ENCODE results near the gene NFKBIA.
A peak's percentile ranks its signal among the peaks of the same experiment; 100 is the strongest.
"Not testable (repeated sequence)": the region's sequence is repeated elsewhere in the genome, so short reads cannot be mapped to it uniquely, and the experiment has no call there.

Gene NFKBIA

DNA sequence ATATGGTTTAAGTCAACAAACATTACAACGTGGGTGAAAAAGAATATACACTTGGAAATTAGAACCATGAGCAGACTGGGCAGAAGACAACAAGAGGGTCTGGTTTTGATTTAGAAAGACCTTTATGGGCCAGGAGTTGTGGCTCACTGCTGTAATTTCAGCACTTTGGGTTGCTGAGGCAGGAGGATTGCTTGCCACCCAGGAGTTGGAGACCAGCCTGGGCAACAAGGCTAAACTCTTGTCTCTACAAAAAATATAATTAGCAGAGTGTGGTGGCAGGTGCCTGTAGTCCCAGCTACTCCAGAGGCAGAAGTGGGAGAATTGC is 2.7 kb upstream of the NFKBIA start:
- DNase-seq: no peak

DNA sequence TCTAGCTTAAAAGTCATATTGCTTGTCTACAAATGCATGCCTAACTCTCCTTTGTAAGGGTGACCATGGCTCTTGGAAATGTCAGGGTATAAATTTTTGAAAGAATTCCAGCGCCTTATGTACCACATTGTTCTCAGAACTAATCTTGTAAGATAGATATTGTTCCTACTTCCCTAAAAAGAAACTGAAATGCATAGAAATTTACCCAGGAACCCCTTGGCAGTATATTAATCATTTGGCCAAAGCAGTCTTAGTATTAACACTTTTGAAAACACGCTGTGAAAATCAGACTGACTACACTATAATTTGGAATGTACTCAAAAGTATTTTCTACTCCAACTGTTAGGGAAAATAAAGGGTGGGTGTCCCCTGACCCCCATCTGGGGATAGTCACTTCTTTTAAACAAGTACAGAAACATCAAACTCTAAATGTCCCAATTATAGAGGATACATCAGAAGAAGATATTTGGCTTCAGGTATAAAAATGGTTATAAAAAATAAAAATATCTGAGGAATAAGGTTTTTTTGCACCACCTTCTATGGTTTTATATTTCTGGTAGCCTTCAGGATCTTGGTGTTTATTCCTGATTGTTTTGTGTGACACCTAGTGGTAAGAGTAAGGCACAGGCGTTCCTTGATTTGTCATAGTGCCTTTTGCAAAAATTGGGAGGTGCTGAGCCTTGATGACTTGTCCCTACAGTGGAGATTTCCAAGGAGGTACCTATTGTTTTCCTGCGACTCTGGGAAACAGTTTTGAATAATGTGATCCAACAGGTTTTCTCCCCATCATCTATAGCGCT is 2.2 kb upstream of the NFKBIA start:
- no peak for DNase-seq

DNA sequence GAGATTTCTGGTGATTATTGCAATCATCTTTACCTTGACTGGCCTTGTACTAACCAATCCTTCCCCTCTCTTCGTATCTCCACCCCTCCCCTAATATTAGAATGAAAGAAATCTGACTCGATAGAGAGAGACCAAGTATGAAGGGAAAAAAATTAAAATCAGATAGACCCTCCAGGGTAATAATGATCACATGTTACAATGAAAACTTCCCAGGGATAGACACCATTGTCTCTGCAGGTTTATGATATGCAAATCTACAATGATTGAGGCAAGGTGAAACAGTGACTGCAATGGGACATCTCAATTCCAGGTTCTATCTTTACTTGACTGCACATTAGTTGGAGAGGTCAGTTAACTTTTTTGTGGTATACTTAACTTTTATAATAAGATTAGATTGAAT is 1.5 kb upstream of the NFKBIA start:
- DNase-seq: no peak

DNA sequence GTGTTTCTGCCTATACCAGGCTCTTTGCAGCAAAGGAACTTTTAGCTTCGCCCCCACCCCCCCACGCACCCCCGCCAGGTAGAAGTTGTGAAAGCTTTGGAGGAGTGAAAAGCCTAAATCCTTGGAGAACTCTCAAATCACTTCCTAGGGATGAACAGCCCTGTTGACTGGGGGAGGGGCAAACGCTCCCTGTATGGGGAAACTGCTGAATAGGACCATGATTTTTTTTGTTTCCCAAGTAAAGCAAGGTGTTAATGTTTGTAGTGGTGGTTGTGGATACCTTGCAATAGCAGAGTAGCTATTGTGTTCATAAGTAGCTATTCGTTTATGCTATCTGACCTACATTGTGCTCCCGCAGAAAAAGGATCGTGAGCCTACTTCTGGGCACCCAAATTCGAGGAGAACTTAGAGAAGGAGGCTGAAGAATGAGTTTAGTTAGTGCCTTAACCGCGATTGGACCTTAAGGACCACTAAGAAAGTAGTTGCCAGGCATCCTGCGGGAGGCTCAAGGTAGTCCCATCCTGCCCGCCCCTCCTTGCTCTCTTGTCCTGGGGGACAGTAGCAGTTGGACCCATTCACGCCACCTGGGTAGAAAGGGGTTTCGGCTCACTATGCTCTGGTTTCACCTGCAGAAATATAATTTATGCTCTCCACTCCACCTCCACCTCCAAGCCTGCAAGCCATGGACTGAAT is 901 bp upstream of the NFKBIA start:
- DNase-seq: no peak

DNA sequence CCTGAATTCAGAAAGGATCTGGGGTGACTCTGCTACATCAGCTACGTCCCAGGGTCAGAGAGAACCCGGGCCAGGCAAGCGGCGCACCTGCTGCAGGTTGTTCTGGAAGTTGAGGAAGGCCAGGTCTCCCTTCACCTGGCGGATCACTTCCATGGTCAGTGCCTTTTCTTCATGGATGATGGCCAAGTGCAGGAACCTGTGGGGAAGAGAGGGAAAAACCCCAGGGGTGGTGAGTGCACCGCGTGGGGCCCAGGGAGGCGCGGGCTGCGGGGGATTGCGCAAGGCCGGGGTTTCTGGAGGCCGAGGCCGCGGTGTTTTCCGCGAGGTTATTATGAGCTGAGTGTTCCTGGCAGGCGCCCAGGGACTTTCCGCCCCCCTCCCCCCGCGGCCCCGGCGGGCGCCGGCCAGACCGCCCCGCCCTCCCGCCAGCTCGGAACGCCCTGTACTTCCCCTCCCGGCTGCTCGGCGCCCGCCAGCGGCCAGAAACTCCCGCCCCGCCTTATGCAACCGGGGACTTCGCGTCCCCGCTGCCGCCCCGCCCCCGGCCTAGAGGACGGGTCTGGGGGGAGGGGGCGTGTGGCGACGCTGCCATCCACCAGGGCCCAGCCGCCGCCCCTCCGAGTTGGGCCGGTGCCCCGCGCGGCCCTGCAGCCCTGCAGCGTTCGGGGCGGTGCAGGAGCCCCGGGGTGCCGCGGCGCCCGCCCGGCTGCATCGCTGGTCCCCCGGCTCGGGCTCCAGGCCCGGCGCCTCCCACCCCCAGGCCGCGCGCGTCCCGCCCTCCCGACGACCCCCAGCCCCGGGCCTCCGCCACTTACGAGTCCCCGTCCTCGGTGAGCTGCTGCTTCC is 723 bp downstream of the NFKBIA start:
- peak; percentile 97 for DNase-seq

DNA sequence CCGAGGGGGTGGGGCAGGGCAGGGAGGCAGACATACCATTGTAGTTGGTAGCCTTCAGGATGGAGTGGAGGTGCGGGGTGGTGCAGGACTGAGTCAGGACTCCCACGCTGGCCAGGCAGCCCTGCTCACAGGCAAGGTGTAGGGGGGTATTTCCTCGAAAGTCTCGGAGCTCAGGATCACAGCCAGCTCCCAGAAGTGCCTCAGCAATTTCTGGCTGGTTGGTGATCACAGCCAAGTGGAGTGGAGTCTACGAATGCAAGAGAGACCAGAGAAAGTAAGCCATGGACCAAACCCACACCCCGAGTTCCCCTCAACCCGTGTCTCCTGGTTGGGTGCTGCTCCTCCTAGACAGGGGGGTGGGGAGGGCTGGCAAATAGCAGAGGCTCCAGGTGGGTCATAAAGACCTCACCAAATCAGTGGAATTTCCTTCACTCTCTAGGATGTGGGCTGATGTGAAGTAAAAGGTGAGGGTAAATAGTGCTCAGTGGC is 1.4 kb downstream of the NFKBIA start:
- peak; percentile 68 for DNase-seq

GRCh38 chr14:35402323-35403113 is 2.0 kb downstream of the NFKBIA start:
- DNase-seq: peak; percentile 62

DNA sequence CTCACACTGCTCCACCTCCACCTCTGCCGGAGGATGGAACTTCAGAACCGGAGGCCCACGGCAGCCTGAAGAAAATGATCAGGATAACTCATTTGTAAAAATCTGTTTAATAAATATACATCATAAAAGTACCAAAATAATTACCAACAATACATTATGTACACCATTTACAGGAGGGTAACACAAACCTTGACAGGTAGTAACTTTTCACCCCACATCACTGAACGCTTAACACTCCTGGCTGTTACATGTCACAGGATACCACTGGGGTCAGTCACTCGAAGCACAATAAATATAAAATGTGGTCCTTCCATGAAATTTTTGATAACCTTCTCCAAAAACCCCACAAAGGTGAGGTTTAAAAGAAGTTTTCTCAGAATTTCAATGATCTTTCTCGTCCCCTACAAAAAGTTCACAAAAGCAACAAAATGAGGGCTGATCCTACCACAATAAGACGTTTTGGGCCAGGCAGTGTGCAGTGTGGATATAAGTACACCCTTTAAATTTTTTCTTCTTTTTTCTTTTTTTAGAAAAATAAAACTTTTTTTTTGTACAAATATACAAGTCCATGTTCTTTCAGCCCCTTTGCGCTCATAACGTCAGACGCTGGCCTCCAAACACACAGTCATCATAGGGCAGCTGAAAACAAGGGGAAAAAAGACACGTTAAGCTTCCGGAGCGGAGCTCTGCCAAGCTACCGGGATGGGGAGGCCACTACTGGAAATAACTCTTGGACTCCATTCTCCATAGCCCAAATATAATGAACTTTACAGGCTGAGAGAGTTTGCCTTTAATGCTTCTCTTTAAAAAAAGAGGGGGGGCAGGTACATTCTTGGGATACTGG is 2.9 kb downstream of the NFKBIA start:
- no peak for DNase-seq

GRCh38 chr14:35400648-35401421 is 3.7 kb downstream of the NFKBIA start:
- DNase-seq: peak; percentile 77

DNA sequence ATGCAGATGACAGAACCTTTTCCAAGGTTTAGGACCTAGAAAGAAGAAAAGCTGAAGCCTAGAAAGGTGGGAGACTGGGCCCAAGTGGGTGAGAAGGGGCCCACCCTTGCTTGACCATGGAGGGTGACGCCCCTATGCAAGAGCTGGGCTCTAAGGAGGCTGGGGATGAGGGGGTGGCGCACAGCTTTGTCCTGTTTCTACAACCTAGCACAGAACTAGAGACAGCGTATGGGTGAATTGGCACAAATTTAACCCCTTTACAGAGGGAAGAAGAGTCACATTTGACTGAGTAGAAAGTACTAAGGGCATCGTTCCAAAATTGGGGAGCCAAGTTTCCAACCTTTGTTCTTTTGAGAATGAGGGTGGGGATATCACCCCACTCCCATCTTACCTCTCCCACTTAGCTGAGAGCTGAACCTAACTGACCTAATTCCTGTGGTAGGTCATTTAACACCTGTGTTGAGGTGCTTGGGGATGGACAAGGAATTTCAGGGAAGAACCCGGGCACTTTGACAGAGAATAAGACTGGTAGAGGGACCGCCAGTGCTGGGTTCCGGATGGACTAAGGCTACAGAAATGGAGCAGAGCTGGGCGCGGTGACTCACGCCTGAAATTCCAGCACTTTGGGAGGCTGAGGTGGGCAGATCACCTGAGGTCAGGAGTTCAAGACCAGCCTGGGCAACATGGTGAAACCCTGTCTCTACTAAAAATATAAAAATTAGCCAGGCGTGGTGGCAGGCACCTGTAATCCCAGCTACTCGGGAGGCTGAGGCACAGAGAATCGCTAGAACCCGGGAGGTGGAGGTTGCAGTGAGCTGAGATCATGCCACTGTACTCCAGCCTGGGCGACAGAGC is 5.2 kb downstream of the NFKBIA start:
- DNase-seq: no peak

DNA sequence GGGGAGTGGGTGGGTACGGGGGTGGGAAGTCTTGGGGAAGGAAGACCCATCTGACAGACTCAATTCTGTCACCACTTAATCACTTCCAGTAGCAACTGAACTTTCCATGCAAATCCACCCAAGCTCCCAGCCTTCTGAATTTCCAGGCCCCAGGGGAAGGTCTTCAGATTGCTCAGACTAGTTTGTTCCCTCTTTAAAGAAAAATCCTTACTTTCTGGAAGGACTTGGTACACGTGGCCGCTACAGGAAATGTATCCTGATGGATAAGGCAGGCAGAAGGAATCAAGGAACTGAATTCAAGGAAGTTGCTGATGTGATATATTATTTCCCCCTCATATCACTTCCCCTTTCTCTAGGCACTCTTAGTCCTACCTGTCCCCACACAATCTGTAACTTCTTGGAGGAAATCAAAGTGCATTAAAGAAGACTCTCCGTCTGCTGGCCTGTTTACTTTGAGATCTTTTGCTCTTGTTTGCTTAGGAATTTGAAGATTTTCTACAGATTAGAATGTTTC is 6.4 kb downstream of the NFKBIA start:
- DNase-seq: no peak

DNA sequence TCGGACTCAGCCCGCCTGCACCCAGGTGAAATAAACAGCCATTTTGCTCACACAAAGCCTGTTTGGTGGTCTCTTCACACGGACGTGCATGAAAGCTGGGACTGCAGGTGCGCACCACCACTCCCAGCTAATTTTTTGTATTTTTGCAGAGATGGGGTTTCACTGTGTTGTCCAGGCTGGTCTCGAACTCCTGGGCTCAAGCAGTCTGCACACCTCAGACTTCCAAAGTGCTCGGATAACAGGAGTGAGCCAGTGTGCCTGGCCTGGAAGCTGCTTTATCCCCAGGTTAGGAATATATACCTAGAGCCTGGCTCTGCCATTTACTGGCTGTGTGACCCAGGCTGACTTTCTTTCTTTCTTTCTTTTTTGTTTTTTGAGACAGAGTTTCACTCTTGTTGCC is 7.9 kb downstream of the NFKBIA start:
- DNase-seq: not testable (repeated sequence)

- DNase-seq: no peak
Measured at GRCh38 chr14:35395283-35395682, 9.3 kb downstream of the NFKBIA start.

- DNase-seq: no peak
Measured at GRCh38 chr14:35394326-35395013, 10.1 kb downstream of the NFKBIA start.

- DNase-seq: no peak
Measured at GRCh38 chr14:35393826-35394225, 10.7 kb downstream of the NFKBIA start.

DNA sequence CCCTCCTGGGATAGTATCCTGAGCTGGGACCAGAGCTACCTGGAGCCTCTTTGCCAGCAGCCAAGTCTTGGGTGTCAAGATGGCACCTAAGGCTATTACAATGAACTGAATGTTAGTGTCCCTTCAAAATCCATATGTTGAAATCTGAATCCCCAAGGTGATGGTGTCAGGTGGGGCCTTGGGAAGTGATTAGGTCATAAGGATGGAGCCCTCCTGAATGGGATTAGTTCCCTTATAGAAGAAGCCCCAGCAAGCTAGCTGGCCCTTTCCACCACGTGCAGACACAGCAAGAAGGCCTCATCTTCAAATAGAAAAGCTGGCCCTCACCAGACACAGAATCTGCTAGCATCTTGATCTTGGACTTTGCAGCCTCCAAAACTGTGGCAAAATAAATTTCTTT is 12.4 kb downstream of the NFKBIA start:
- no peak for DNase-seq

- no peak for DNase-seq
Measured at GRCh38 chr14:35391388-35391710, 13.2 kb downstream of the NFKBIA start.

DNA sequence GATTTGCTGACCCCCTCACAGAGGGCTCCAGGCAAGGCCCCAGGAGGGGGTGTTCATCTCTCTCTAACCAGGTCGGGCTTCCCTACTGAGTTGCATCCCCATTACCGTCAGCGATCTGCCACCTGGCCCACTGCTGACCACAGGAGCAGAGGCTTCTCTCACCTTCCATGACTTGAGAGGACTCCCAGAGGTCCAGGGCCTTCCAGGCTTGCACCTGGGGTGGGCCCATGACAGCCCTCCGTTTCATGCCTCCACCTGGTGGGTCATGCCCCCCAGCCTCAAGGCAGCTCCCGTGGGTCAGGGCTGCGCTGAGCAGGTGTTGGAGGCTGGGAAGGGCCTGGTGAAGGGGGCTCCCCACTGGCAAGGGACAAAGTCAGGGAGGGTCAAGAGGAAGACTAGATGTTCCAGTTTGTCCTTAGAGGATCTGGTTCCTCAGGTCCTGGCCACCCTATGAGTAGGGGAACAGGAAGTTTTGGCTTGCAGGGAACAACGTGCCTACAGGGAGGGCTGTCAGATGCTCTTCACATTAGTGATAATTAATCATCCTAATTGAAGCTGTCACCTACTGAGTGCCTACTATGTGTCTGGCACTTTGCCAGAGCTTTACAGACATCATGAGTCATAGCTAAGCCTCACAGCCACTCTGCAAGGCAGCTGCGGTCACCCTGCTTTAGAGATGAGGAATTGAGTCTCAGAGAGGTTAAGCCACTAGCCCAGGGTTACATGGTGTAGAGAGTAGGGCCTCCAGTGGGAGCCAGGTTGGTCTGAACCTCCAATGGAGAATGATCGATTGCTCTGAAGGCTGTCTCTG is 13.8 kb downstream of the NFKBIA start:
- DNase-seq: no peak
